ENCODE data around the gene EPC2. TPM values are rescaled to one million over a fixed set of nuclear protein-coding genes. Genes with fewer than 3 reads are reported as not detected.

The EPC2 gene
- total RNA-seq, 1 experiment from 2014 or later: 32.4 TPM

- DNase-seq (ENCODE audit: low spot score): no peak
- no peak overlapping the region for H3K27ac ChIP-seq (ENCODE audit: low read depth, low read length, poor library complexity, severe bottlenecking)
- no peaks in the 10 kb centered on the region for H3K27me3 ChIP-seq (replicated peaks; ENCODE audit: insufficient read depth, low read depth, low read length, poor library complexity)
- no peak overlapping the region for H3K4me3 ChIP-seq (ENCODE audit: low read depth, low read length, poor library complexity, severe bottlenecking)
- intact Hi-C loops (cut with micrococcal nuclease; ENCODE audit: unreplicated experiment): no loop called here
- no peaks in the 10 kb centered on the region for H3K9me3 ChIP-seq (ENCODE audit: low read depth, low read length, poor library complexity, severe bottlenecking)
- H3K4me1 ChIP-seq (ENCODE audit: insufficient read depth, low read length, poor library complexity, severe bottlenecking): no peaks in the 10 kb centered on the region
- no TSS peak for BruUV-seq (replicated peaks)
- POLR2A ChIA-PET (ENCODE audit: low non-redundant PET): interaction anchor here (0.5 kb wide), 1 partner anchor 213 kb away, joined by 5 read pairs; no protein-coding TSS in a partner anchor
- H3K36me3 ChIP-seq (ENCODE audit: insufficient read depth, low read length, poor library complexity, severe bottlenecking): no peaks in the 10 kb centered on the region
- CTCF ChIA-PET: no interaction called here
- TF ChIP-seq, protein P1, sequence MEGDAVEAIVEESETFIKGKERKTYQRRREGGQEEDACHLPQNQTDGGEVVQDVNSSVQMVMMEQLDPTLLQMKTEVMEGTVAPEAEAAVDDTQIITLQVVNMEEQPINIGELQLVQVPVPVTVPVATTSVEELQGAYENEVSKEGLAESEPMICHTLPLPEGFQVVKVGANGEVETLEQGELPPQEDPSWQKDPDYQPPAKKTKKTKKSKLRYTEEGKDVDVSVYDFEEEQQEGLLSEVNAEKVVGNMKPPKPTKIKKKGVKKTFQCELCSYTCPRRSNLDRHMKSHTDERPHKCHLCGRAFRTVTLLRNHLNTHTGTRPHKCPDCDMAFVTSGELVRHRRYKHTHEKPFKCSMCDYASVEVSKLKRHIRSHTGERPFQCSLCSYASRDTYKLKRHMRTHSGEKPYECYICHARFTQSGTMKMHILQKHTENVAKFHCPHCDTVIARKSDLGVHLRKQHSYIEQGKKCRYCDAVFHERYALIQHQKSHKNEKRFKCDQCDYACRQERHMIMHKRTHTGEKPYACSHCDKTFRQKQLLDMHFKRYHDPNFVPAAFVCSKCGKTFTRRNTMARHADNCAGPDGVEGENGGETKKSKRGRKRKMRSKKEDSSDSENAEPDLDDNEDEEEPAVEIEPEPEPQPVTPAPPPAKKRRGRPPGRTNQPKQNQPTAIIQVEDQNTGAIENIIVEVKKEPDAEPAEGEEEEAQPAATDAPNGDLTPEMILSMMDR (conservative IDR thresholded peaks at IDR 0.05; ENCODE audit: low read depth, low read length): no peak
- no peak for TF ChIP-seq EZH2 (IDR thresholded peaks at IDR 0.05; ENCODE audit: borderline replicate concordance, low read depth, low read length, poor library complexity, severe bottlenecking)
Measured at GRCh38 chr2:148826791-148827190, 182.2 kb downstream of the EPC2 start.

DNA sequence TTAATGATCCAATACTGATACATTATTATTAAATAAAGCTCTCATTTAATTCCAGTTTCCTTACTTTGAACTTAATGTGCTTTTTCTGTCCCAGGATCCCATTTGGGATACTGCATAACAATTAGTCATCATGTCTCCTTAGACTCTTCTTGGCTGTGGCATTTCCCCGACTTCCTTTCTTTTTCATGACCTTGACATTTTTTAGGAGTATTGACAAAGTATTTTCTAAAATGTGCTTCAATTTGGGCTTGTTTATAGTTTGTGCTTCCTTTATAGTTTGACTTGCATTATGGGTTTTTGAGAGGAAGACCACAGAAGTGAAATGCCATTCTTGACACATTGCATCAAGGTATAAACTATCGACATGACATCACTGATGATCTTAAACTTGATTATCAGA is 184.4 kb downstream of the EPC2 start:
- ChIA-PET POLR2A (ENCODE audit: low non-redundant PET) (no interaction called here), CTCF (no interaction called here)
- no peak overlapping the region for H3K4me3 ChIP-seq (ENCODE audit: low read depth, low read length, poor library complexity, severe bottlenecking)
- no peaks in the 10 kb centered on the region for H3K27me3 ChIP-seq (replicated peaks; ENCODE audit: insufficient read depth, low read depth, low read length, poor library complexity)
- intact Hi-C loops (cut with micrococcal nuclease; ENCODE audit: unreplicated experiment): no loop called here
- H3K4me1 ChIP-seq (ENCODE audit: insufficient read depth, low read length, poor library complexity, severe bottlenecking): no peaks in the 10 kb centered on the region
- no peaks in the 10 kb centered on the region for H3K9me3 ChIP-seq (ENCODE audit: low read depth, low read length, poor library complexity, severe bottlenecking)
- no TSS peak for BruUV-seq (replicated peaks)
- DNase-seq (ENCODE audit: low spot score): no peak
- H3K36me3 ChIP-seq (ENCODE audit: insufficient read depth, low read length, poor library complexity, severe bottlenecking): no peaks in the 10 kb centered on the region
- H3K27ac ChIP-seq (ENCODE audit: low read depth, low read length, poor library complexity, severe bottlenecking): no peak overlapping the region
- TF ChIP-seq, protein P1 (conservative IDR thresholded peaks at IDR 0.05; ENCODE audit: low read depth, low read length): no peak
- TF ChIP-seq EZH2 (IDR thresholded peaks at IDR 0.05; ENCODE audit: borderline replicate concordance, low read depth, low read length, poor library complexity, severe bottlenecking): no peak

DNA sequence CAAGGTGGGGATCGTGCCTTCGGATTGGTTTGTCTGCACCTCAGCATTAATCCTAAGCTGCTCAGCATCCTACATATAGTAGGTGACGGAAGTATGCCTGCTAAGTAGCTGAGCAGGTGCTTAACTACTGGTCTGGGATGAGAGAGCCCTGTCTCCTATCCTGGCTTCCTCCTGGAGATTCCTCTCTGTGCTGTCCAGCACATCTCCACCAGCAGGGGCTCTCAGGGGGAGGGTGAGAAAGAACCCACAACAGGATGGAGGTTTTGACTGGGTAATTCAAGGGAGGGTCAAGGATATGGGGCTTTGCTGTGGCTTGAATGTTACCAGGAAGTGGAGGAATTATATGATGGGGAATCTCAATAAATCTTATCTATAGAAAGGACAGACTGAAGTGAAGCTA is 185.1 kb downstream of the EPC2 start:
- POLR2A ChIA-PET (ENCODE audit: low non-redundant PET): no interaction called here
- H3K4me1 ChIP-seq (ENCODE audit: insufficient read depth, low read length, poor library complexity, severe bottlenecking): no peaks in the 10 kb centered on the region
- no peak for DNase-seq (ENCODE audit: low spot score)
- no peaks in the 10 kb centered on the region for H3K9me3 ChIP-seq (ENCODE audit: low read depth, low read length, poor library complexity, severe bottlenecking)
- no peak overlapping the region for H3K27ac ChIP-seq (ENCODE audit: low read depth, low read length, poor library complexity, severe bottlenecking)
- intact Hi-C loops (cut with micrococcal nuclease; ENCODE audit: unreplicated experiment): no loop called here
- no TSS peak for BruUV-seq (replicated peaks)
- CTCF ChIA-PET: no interaction called here
- H3K27me3 ChIP-seq (replicated peaks; ENCODE audit: insufficient read depth, low read depth, low read length, poor library complexity): no peaks in the 10 kb centered on the region
- H3K36me3 ChIP-seq (ENCODE audit: insufficient read depth, low read length, poor library complexity, severe bottlenecking): no peaks in the 10 kb centered on the region
- TF ChIP-seq, protein P1 (conservative IDR thresholded peaks at IDR 0.05; ENCODE audit: low read depth, low read length): no peak
- TF ChIP-seq EZH2 (IDR thresholded peaks at IDR 0.05; ENCODE audit: borderline replicate concordance, low read depth, low read length, poor library complexity, severe bottlenecking): no peak
- no peak overlapping the region for H3K4me3 ChIP-seq (ENCODE audit: low read depth, low read length, poor library complexity, severe bottlenecking)
